ENCODE results near the gene ART5. TPM values are rescaled to one million over a fixed set of nuclear protein-coding genes. Genes with fewer than 3 reads are reported as not detected.

The ART5 gene
- total RNA-seq, 1 experiment from 2014 or later, result 4.5 TPM

DNA sequence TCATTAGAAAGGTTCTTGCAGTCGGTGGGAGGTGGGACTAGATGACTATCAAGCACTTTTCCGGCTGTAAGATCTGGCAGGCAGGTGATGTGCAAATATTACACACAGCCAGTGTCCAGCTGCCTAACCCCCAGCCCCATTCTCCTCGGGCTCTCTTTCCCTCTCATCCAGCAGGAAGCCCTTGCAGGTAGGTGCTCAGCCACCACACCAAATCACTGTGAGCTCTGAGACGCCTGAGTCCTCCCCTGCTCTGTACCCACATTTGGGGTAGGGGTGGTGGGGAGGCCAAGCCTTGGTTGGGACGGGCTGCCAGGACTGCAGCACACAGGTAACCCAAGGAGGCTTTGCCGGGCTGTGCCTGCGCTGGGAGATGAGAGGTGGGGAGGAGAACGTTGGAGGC lies 601 bp downstream of the ART5 start:
- Mint-ChIP-seq H3K4me3 (peak overlapping the region; percentile 71), H3K27me3 (ENCODE audit: low read depth) (peaks cover 23% of the 10 kb centered on the region), H3K36me3 (peaks cover 11% of the 10 kb centered on the region), H3K4me1 (peaks cover 10% of the 10 kb centered on the region), H3K9me3 (peaks cover 10% of the 10 kb centered on the region), H3K27ac (no peak overlapping the region)
- no peak for DNase-seq (ENCODE audit: low spot score)
- no peak for ATAC-seq
- POLR2A ChIA-PET, result no interaction called here
- no peak for TF ChIP-seq GABPB1 (CRISPR knock-in tag; IDR thresholded peaks at IDR 0.05)
- no peak for TF ChIP-seq IRF1 (CRISPR knock-in tag; IDR thresholded peaks at IDR 0.05)
- TF ChIP-seq, protein P1, sequence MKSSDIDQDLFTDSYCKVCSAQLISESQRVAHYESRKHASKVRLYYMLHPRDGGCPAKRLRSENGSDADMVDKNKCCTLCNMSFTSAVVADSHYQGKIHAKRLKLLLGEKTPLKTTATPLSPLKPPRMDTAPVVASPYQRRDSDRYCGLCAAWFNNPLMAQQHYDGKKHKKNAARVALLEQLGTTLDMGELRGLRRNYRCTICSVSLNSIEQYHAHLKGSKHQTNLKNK (CRISPR knock-in tag; IDR thresholded peaks at IDR 0.05), result no peak
- CTCF ChIA-PET, result no interaction called here

DNA sequence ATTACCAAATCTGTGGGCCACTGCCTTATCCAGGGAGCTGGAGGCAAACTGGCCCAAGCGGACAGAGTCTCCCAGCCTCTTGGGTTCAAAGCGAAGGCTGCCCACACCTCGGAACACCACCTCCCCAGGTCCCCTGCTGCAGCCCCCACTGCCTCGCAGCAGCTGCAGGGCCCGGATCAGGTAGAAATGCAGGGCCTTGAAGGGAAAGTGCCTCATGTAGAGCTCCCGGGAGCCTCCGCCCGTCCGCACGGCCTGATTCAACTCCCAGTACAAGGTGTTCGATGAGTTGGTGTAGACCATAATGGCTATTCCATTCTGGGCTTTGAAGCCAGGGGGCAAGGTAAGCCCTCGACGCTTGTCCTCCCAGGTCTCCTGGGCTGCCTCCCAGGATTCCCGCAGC lies 2.0 kb downstream of the ART5 start:
- ATAC-seq (no peak), DNase-seq (ENCODE audit: low spot score) (no peak)
- POLR2A ChIA-PET, result no interaction called here
- Mint-ChIP-seq H3K27ac (no peak overlapping the region), H3K9me3 (peaks cover 7% of the 10 kb centered on the region), H3K4me1 (peaks cover 10% of the 10 kb centered on the region), H3K27me3 (ENCODE audit: low read depth) (peaks cover 23% of the 10 kb centered on the region), H3K4me3 (no peak overlapping the region), H3K36me3 (peaks cover 11% of the 10 kb centered on the region)
- CTCF ChIA-PET, result no interaction called here
- no peak for TF ChIP-seq NR2C2 (CRISPR knock-in tag; IDR thresholded peaks at IDR 0.05)

GRCh38 chr11:3638513-3638912 lies 3.3 kb downstream of the ART5 start:
- DNase-seq (ENCODE audit: low spot score) (no peak), ATAC-seq (no peak)
- Mint-ChIP-seq H3K36me3 (0 out of 2 replicates have a peak, but pooled peaks cover 4% of the 10 kb centered on the region), H3K9me3 (no peaks in the 10 kb centered on the region), H3K27ac (no peak overlapping the region), H3K4me3 (no peak overlapping the region), H3K4me1 (peaks cover 7% of the 10 kb centered on the region), H3K27me3 (ENCODE audit: low read depth) (peaks cover 14% of the 10 kb centered on the region)
- CTCF ChIA-PET, result no interaction called here
- TF ChIP-seq NR2C2 (CRISPR knock-in tag; IDR thresholded peaks at IDR 0.05) (no peak), FOXP1 (CRISPR knock-in tag; IDR thresholded peaks at IDR 0.05; ENCODE audit: borderline replicate concordance) (no peak), JAZF1 (CRISPR knock-in tag; IDR thresholded peaks at IDR 0.05) (no peak), ATF1 (CRISPR knock-in tag; IDR thresholded peaks at IDR 0.05) (no peak), FOXK1 (CRISPR knock-in tag; IDR thresholded peaks at IDR 0.05) (no peak), OVOL2 (CRISPR knock-in tag; IDR thresholded peaks at IDR 0.05; ENCODE audit: borderline replicate concordance) (no peak), ZNF263 (CRISPR knock-in tag; IDR thresholded peaks at IDR 0.05; ENCODE audit: low read depth) (no peak), STAT6 (CRISPR knock-in tag; conservative IDR thresholded peaks at IDR 0.05; ENCODE audit: low read depth) (no peak), ATF6 (CRISPR knock-in tag; IDR thresholded peaks at IDR 0.05) (no peak), MXD4 (CRISPR knock-in tag; IDR thresholded peaks at IDR 0.05; ENCODE audit: borderline replicate concordance) (no peak), MYBL2 (CRISPR knock-in tag; IDR thresholded peaks at IDR 0.05) (no peak), CREB1 (CRISPR knock-in tag; IDR thresholded peaks at IDR 0.05) (no peak)
- TF ChIP-seq, protein P2, sequence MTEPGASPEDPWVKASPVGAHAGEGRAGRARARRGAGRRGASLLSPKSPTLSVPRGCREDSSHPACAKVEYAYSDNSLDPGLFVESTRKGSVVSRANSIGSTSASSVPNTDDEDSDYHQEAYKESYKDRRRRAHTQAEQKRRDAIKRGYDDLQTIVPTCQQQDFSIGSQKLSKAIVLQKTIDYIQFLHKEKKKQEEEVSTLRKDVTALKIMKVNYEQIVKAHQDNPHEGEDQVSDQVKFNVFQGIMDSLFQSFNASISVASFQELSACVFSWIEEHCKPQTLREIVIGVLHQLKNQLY (CRISPR knock-in tag; IDR thresholded peaks at IDR 0.05), result no peak
- TF ChIP-seq, protein P3, sequence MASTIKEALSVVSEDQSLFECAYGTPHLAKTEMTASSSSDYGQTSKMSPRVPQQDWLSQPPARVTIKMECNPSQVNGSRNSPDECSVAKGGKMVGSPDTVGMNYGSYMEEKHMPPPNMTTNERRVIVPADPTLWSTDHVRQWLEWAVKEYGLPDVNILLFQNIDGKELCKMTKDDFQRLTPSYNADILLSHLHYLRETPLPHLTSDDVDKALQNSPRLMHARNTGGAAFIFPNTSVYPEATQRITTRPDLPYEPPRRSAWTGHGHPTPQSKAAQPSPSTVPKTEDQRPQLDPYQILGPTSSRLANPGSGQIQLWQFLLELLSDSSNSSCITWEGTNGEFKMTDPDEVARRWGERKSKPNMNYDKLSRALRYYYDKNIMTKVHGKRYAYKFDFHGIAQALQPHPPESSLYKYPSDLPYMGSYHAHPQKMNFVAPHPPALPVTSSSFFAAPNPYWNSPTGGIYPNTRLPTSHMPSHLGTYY (CRISPR knock-in tag; IDR thresholded peaks at IDR 0.05), result no peak
- TF ChIP-seq, protein P4, sequence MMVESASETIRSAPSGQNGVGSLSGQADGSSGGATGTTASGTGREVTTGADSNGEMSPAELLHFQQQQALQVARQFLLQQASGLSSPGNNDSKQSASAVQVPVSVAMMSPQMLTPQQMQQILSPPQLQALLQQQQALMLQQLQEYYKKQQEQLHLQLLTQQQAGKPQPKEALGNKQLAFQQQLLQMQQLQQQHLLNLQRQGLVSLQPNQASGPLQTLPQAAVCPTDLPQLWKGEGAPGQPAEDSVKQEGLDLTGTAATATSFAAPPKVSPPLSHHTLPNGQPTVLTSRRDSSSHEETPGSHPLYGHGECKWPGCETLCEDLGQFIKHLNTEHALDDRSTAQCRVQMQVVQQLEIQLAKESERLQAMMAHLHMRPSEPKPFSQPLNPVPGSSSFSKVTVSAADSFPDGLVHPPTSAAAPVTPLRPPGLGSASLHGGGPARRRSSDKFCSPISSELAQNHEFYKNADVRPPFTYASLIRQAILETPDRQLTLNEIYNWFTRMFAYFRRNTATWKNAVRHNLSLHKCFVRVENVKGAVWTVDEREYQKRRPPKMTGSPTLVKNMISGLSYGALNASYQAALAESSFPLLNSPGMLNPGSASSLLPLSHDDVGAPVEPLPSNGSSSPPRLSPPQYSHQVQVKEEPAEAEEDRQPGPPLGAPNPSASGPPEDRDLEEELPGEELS (CRISPR knock-in tag; IDR thresholded peaks at IDR 0.05), result no peak
- TF ChIP-seq, protein P5, sequence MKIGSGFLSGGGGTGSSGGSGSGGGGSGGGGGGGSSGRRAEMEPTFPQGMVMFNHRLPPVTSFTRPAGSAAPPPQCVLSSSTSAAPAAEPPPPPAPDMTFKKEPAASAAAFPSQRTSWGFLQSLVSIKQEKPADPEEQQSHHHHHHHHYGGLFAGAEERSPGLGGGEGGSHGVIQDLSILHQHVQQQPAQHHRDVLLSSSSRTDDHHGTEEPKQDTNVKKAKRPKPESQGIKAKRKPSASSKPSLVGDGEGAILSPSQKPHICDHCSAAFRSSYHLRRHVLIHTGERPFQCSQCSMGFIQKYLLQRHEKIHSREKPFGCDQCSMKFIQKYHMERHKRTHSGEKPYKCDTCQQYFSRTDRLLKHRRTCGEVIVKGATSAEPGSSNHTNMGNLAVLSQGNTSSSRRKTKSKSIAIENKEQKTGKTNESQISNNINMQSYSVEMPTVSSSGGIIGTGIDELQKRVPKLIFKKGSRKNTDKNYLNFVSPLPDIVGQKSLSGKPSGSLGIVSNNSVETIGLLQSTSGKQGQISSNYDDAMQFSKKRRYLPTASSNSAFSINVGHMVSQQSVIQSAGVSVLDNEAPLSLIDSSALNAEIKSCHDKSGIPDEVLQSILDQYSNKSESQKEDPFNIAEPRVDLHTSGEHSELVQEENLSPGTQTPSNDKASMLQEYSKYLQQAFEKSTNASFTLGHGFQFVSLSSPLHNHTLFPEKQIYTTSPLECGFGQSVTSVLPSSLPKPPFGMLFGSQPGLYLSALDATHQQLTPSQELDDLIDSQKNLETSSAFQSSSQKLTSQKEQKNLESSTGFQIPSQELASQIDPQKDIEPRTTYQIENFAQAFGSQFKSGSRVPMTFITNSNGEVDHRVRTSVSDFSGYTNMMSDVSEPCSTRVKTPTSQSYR (CRISPR knock-in tag; IDR thresholded peaks at IDR 0.05), result no peak
- POLR2A ChIA-PET, result no interaction called here
